Measurements from ENCODE around the gene HOXB3. TPM values are rescaled to one million over a fixed set of nuclear protein-coding genes. Genes with fewer than 3 reads are reported as not detected.

The HOXB3 gene
- total RNA-seq, 1 donor from 2014 or later, result 2.5 TPM

DNA sequence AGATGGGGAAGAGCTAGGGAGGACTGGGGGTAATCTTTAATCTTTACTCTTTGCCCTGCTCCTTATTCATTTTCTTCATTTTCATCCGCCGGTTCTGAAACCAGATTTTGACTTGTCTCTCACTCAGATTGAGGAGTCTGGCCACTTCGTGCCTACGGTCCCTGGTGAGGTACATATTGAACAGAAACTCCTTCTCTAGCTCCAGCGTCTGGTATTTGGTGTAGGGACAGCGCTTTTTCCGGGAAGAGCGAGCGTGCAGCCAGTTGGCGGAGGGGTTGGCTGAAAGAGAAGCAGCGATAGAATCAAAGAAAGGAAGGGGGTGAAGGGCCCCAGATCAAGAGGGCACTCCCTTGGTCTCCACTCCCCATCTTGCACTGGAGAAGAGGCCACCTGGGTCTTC, 32.8 kb upstream of the HOXB3 start:
- Mint-ChIP-seq H3K4me3 (no peak overlapping the region), H3K4me1 (ENCODE audit: low read depth) (peaks cover 25% of the 10 kb centered on the region), H3K27ac (no peak overlapping the region), H3K36me3 (ENCODE audit: low read depth) (peaks cover 1% of the 10 kb centered on the region), H3K9me3 (no peaks in the 10 kb centered on the region), H3K27me3 (ENCODE audit: insufficient read depth) (peaks cover 84% of the 10 kb centered on the region)
- no peak for DNase-seq (ENCODE audit: low spot score)
- intact Hi-C loops (cut with micrococcal nuclease), result no loop called here

DNA sequence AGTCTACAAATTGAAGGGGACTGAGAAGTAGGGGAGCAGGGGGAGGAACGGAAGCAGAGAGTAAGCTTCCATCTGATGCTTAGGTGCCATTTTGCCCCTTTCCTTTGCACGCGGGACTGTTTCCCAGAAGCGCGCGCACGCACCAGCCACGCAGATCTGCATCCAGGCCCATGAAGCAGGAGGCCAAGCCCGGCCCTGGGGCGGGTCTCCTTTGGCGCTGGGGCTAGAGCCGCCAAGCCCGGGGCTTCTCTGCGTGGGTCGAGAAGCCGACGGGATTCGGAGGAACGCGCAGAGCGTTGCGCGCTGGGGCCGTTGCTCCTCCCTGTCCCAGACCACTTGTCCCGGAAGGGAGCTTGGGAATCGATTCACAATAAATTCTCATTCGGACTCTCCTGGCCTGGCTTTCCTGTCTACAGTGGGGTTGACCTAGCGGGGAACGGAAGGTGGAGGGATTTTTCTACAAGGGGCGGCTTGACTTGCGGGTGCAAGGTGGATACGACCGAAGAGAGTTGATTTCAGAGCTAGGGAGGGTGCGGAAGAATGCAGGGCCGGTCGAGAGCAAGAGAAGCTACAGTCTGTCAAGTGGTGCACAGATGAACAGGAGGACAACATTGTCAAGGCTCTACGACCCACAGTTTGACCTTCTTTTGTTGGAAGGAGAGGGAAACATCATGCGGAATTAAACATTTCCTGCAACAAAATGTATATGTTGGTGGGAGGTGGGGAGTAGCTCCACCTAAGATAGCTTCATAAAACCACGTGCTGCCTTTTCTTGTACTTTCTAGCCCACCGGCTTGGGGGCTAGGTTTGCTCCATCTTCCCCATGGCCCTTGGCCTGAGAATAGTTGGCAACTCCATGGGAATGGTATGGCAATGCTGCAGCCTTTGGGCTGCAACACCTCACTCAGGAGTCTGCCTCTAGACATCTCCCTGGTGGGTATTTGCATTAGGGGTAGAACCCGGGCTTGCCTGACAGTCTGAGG, 31.7 kb upstream of the HOXB3 start:
- H3K4me3 Mint-ChIP-seq, result no peak overlapping the region
- H3K27ac Mint-ChIP-seq, result no peak overlapping the region
- H3K27me3 Mint-ChIP-seq (ENCODE audit: insufficient read depth), result peaks cover 84% of the 10 kb centered on the region
- intact Hi-C loops (cut with micrococcal nuclease), result no loop called here
- H3K9me3 Mint-ChIP-seq, result no peaks in the 10 kb centered on the region
- H3K4me1 Mint-ChIP-seq (ENCODE audit: low read depth), result peaks cover 21% of the 10 kb centered on the region
- DNase-seq (ENCODE audit: low spot score), result no peak
- H3K36me3 Mint-ChIP-seq (ENCODE audit: low read depth), result peaks cover under 1% of the 10 kb centered on the region

DNA sequence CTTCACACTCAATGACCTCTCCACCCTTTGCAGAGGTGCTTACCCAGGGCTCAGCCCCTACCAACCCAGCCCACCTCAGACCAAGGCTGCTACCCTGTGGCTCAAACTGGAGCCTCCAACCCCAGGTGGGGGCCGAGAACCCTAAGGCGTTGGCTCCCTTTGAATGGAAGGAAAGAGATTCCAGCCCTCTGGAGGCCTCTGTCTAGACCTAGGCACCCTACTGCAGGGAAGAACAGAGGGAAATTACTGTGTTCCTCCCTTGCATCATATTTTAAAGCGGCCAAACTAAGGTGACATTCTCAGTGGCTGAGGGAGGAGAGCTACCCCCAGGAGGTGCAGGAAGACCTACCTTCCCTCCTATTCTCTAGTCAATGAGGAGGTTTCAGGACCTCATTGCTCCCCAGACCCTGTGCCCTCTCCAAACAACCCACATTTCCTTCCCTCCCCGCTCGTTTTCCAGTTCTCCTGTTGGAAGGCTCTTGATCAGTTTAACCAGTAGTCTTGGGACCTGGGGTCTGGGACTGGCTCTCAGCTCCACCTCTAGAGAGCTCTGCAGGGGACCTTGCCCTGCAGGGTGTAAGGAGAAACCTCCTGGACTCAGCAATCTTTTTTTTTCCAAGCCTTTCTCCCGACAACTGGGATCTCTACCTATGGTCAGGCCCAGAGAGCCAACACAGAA, 30.6 kb upstream of the HOXB3 start:
- H3K9me3 Mint-ChIP-seq, result no peaks in the 10 kb centered on the region
- intact Hi-C loops (cut with micrococcal nuclease), result no loop called here
- H3K4me3 Mint-ChIP-seq, result no peak overlapping the region

DNA sequence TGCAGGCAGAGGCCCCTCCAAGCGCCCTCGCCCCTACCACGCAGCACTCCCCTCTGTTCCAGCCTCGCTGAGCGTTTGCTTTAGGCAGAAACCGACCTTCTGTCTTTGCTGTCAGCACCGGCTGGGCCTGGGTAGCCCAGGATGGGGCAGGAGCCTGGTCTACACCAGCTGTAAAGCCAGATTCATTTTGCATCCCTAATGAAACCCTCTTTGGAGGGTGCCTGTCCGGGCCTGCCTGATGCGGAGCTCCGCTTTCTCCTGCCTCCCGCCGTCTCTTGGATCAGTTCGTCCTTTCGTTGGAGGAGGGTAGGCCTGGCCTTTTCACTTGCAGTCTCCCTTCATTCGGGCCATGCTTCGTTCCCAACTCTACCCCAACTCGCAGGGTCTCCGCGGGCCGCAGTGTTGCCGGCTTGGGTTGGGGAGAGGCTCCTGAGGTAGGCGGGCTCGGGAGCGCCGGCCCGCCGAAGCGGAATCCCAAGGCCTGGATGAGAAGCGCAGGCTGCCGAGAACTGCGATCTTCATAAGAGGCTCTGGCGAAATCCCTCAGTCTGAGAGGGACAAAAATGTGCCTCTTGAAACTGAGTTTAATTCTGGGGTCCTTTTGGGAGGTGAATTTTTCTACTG, 29.9 kb upstream of the HOXB3 start:
- no peak overlapping the region for H3K27ac Mint-ChIP-seq
- H3K27me3 Mint-ChIP-seq (ENCODE audit: insufficient read depth), result peaks cover 93% of the 10 kb centered on the region
- no peaks in the 10 kb centered on the region for H3K9me3 Mint-ChIP-seq
- peaks cover 25% of the 10 kb centered on the region for H3K4me1 Mint-ChIP-seq (ENCODE audit: low read depth)
- H3K36me3 Mint-ChIP-seq (ENCODE audit: low read depth), result no peaks in the 10 kb centered on the region
- intact Hi-C loops (cut with micrococcal nuclease), result loop anchor here (2.0 to 10.0 kb wide), 3 partner anchors 358 to 775 kb away; partner anchors contain the start of gene SCRN2
- no peak for DNase-seq (ENCODE audit: low spot score)
- no peak overlapping the region for H3K4me3 Mint-ChIP-seq

More for the DNA sequence above, 30.6 kb upstream of the HOXB3 start:
- no peak for DNase-seq (ENCODE audit: low spot score)
- Mint-ChIP-seq H3K4me1 (ENCODE audit: low read depth) (peaks cover 18% of the 10 kb centered on the region), H3K27ac (no peak overlapping the region), H3K27me3 (ENCODE audit: insufficient read depth) (peaks cover 89% of the 10 kb centered on the region), H3K36me3 (ENCODE audit: low read depth) (no peaks in the 10 kb centered on the region)

DNA sequence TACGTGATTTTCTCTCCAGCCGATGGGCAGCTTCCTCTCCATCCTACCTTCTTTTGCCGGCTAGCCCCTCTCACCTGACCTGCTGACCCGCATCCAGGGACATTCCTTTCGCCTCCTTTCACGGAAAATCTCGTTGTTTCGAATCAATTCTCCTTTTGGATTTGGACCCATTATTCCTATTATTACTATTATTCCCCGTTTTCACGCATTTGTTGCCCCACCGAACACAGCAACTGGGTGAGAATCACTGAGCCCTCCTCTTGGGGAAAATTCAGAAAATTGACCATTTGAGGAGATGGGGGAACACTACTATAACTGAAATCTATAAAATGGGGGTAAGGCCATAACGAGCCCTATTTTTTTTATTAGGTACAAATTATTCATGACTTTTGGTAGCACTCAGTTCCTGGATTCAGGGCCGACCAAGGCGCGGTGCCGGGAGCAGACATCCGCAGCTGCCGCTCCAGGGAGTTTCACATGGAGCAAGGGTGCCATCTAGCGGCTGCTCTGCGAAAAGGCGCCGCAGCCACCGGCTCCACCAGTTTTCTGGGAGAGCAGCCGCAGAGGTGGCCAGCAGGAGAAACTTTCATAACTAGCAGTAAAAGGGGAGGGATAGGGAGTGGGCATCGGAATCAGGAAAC, 28.3 kb upstream of the HOXB3 start:
- H3K4me3 Mint-ChIP-seq, result no peak overlapping the region
- H3K4me1 Mint-ChIP-seq (ENCODE audit: low read depth), result peaks cover 28% of the 10 kb centered on the region
- peaks cover 93% of the 10 kb centered on the region for H3K27me3 Mint-ChIP-seq (ENCODE audit: insufficient read depth)
- H3K9me3 Mint-ChIP-seq, result no peaks in the 10 kb centered on the region
- H3K27ac Mint-ChIP-seq, result peak overlapping the region; percentile 62
- intact Hi-C loops (cut with micrococcal nuclease), result loop anchor here (1.0 to 10.0 kb wide), 5 partner anchors 356 to 774 kb away; partner anchors contain the start of gene SCRN2
- DNase-seq (ENCODE audit: low spot score), result peak; percentile 75
- H3K36me3 Mint-ChIP-seq (ENCODE audit: low read depth), result no peaks in the 10 kb centered on the region

DNA sequence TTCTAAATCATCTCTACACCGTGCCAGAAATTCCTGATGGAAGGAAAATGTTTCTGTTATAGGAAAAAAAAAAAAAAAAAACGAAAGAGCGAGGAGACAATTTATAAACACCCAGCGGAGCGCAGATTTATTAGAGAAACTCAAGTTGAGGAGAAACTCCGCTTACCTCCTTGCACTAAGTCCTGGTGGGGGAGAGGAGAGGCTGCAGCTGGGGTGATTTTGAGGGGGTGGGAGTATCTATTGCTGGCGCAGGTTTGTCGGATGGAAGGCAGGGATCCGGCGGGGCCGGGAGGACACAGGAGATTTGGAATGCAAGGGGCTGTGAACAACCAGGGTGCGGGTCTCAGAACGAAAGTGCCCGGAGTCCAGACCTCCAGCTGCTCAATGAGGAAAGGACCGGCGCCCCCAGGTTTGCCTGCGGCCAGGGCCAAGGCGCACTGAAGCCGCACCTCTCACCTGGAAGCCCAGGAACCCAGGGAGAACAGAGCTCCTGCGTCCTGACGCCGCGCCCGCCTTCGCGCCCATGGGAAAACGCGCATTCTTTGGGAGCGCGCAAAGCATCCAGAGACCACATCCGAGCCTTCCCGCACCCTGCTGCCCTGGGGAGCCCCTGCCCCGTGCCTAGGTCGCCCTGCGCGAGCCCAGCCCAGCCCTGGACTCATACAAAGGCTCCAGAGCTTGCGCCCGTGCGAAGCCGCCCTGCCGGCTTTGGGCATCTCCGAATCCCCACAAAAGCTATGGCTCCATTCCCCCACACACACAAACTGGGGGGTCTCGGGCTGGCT, 27.6 kb upstream of the HOXB3 start:
- Mint-ChIP-seq H3K4me1 (ENCODE audit: low read depth) (peaks cover 35% of the 10 kb centered on the region), H3K27me3 (ENCODE audit: insufficient read depth) (peaks cover 91% of the 10 kb centered on the region), H3K27ac (peak overlapping the region; percentile 41), H3K36me3 (ENCODE audit: low read depth) (no peaks in the 10 kb centered on the region), H3K9me3 (no peaks in the 10 kb centered on the region), H3K4me3 (no peak overlapping the region)
- no peak for DNase-seq (ENCODE audit: low spot score)
- intact Hi-C loops (cut with micrococcal nuclease), result loop anchor here (1.0 to 10.0 kb wide), 5 partner anchors 355 to 773 kb away; partner anchors contain the start of gene SCRN2

DNA sequence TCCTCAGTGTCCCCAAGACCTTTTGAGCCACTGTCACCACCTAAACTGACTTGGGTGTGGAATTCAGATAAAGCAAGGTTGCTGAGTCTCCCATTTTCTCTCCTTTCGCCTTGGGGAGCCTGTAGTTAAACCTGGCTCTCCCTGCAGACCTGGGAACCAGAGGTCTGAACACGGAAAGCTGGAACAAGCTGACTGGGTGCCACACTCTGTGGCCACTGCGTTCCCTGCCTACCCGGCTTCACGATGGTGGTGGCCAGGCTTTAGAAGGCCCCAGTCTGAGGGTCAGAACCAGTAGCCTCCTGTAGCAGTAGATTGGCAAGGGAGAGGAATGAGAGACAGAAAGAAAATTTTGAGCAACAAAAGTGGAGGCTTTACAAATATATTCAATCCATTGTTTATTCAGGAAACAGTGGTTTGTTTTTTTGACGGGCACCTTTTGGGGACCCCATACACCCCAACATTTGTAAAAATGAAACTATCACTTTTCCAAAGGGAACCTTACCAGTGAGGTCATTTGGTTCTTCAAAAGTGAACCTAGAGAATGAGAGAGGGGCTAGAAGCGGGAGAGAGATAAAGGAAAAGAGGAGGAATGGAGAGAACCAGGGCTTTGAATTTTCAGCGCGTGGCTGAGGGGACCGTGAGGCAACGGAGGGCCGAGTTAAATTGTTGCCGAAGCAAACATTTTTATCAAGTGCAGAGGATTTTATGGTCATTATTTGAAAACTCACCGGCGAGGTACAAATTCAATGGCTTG, 26.9 kb upstream of the HOXB3 start:
- intact Hi-C loops (cut with micrococcal nuclease), result loop anchor here (5.0 to 10.0 kb wide), 2 partner anchors 355 to 772 kb away; partner anchors contain the start of gene SCRN2
- peak overlapping the region; percentile 66 for H3K27ac Mint-ChIP-seq
- H3K27me3 Mint-ChIP-seq (ENCODE audit: insufficient read depth), result peaks cover 89% of the 10 kb centered on the region

DNA sequence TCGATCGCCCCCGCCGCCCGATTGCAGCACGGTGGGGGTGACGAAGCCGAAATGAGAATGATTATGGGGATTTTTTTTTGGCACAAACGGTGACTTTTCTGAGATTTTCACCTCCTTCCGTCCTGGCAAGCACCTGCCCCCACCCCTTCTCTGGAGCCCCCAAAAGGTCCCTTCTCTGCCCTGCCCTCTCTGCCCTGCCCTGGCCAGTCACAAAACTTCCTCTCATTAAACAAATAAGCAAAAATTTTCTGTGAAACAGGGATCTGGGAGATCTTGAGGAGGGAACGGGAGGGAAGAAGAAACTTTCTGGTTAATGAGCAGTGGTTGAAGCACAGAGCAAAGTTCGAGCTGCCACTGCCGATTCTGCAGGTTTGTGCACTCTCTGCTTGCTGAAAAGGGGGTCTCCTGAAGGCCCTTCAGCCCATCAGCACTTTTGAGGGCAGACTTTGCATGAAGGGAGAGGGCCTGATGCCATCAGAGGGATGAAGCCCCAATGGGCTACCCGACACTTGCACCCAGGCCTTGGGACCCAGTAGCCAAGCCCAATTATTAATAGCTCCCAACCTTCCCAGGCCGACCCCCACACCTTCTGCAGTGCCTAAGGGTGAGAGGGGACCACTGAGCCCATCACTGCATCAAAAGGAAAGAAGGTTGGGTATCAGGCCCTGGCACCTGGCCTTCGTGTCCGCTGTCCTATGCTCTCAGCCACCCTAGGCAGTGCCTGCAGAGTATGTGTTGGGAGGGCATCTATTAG, 26.1 kb upstream of the HOXB3 start:
- H3K9me3 Mint-ChIP-seq, result no peaks in the 10 kb centered on the region
- peaks cover 91% of the 10 kb centered on the region for H3K27me3 Mint-ChIP-seq (ENCODE audit: insufficient read depth)
- no peak overlapping the region for H3K4me3 Mint-ChIP-seq
- intact Hi-C loops (cut with micrococcal nuclease), result loop anchor here (2.0 to 10.0 kb wide), 3 partner anchors 131 to 771 kb away; partner anchors contain the start of gene SCRN2
- no peaks in the 10 kb centered on the region for H3K36me3 Mint-ChIP-seq (ENCODE audit: low read depth)
- no peak for DNase-seq (ENCODE audit: low spot score)
- peaks cover 48% of the 10 kb centered on the region for H3K4me1 Mint-ChIP-seq (ENCODE audit: low read depth)
- peak overlapping the region; percentile 66 for H3K27ac Mint-ChIP-seq

More for the DNA sequence above, 26.9 kb upstream of the HOXB3 start:
- Mint-ChIP-seq H3K4me1 (ENCODE audit: low read depth) (peaks cover 40% of the 10 kb centered on the region), H3K4me3 (no peak overlapping the region), H3K36me3 (ENCODE audit: low read depth) (no peaks in the 10 kb centered on the region), H3K9me3 (no peaks in the 10 kb centered on the region)
- no peak for DNase-seq (ENCODE audit: low spot score)

DNA sequence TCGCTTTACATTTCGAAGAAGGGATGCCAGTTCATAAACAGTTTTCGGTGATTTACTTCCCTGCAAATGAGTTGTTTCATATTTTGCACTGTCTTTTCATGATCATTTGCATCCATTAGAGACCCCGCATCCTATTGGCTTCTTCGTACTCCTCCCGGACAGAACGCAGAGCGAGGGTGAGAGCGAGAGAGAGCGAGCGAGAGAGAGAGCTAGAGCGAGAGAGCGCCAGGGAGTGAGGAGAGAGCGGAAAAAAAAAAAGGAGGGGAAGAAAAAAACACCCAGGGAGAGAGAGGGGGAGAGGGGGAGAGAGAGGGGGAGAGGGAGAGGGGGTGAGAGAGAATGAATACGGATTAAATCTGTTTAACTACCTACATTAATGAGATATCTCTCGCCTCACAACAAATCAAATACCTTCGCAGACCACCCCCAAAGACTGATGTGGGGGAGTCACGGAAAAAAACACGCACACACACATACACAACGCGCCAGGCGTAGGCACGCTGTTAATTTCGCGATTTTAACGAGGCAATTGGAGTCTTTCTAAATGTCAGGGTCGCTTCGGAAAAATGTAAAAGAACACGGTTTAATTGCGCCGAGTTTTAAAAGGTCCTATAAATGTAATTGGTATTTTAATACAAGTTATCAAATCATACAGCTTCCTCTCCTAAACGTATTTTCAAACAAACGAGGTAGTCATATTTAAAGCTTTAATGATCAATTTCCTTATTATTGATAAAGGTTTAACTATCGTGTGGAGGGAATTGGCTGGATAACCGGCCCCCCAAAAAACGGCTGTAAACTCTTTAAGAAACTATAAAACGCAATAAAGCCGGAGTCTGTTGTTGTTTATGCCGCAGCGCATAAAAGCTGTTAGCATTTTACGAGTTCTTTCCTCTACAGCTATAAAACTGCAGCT, 25.3 kb upstream of the HOXB3 start, which contains the start of gene HOXB8:
Gene HOXB8 (minus strand): TSS at position 246 of the 916 bp plus-strand sequence. CDS start 588 bp downstream, outside the sequence.
- Mint-ChIP-seq H3K4me3 (peak within 1 kb of the TSS; percentile 40), H3K4me1 (ENCODE audit: low read depth) (peaks cover 53% of the 10 kb centered on the region)

More for the DNA sequence above, 25.3 kb upstream of the HOXB3 start, which contains the start of gene HOXB8:
- H3K9me3 Mint-ChIP-seq, result no peaks in the 10 kb centered on the region
- DNase-seq (ENCODE audit: low spot score), result no peak
- intact Hi-C loops (cut with micrococcal nuclease), result loop anchor here (2.0 to 10.0 kb wide), 3 partner anchors 131 to 771 kb away; partner anchors contain the start of gene SCRN2
- H3K36me3 Mint-ChIP-seq (ENCODE audit: low read depth), result no peaks in the 10 kb centered on the region
- peak within 1 kb of the TSS; percentile 87 for H3K27ac Mint-ChIP-seq
- H3K27me3 Mint-ChIP-seq (ENCODE audit: insufficient read depth), result peaks cover 89% of the 10 kb centered on the region

Data from activated T-helper 1 cell treated with anti-CD3 and anti-CD28 coated beads, Interleukin-12 subunit alpha, Interleukin-12 subunit beta, Interleukin-2, Interleukin-4 antibody, amounts not matched to agents 30 ng/mL and 10 ng/mL and 1 ng/mL, durations not matched to agents 14 hours and 24 hours and 36 hours (primary cell).